HepG2 (cell line): ENCODE data around the gene EPB41L1. TPM values are rescaled to one million over a fixed set of nuclear protein-coding genes. Genes with fewer than 3 reads are reported as not detected.

Experiments used
- AGO1 ChIP-seq: fragments of 200-400 bp; formaldehyde crosslinking; IDR thresholded peaks from 2 replicates; pipeline ENCODE4 v1.6.1; 2017; ENCODE audit warnings: mild to moderate bottlenecking, low read depth, low read length, moderate library complexity; ENCODE audit not compliant: poor library complexity, severe bottlenecking
- ATF7 ChIP-seq, 2 experiments: fragments of 450-650 bp in 1 of 2; sonication (generic) in 1 of 2; formaldehyde crosslinking in 1 of 2; IDR thresholded peaks; 2 replicates each; pipeline versions ENCODE4 v1.4.0 to v1.6.1; 2016 to 2020; ENCODE audit warnings: antibody characterized with exemption in 1 of 2, mild to moderate bottlenecking in 1 of 2, missing genetic modification reagents in 1 of 2
- JARID2 ChIP-seq: sonication (generic); formaldehyde crosslinking; IDR thresholded peaks from 2 replicates; pipeline ENCODE4 v1.8.1; 2023; ENCODE audit warnings: missing genetic modification reagents, inconsistent platforms; ENCODE audit not compliant: insufficient replicate concordance
- KMT2A ChIP-seq: sonication (generic); formaldehyde crosslinking; IDR thresholded peaks from 2 replicates; pipeline ENCODE4 v1.4.0; 2020; ENCODE audit warnings: missing genetic modification reagents
- MLLT10 ChIP-seq: sonication (generic); formaldehyde crosslinking; IDR thresholded peaks from 2 replicates; pipeline ENCODE4 v1.4.0; 2020; ENCODE audit warnings: missing genetic modification reagents
- MTF2 ChIP-seq: sonication (generic); formaldehyde crosslinking; IDR thresholded peaks from 2 replicates; pipeline ENCODE4 v1.5.0; 2020; ENCODE audit warnings: missing genetic modification reagents, borderline replicate concordance
- NAIF1 ChIP-seq: sonication (generic); formaldehyde crosslinking; IDR thresholded peaks from 2 replicates; pipeline ENCODE4 v1.5.0; 2020; ENCODE audit warnings: mild to moderate bottlenecking, missing genetic modification reagents, borderline replicate concordance
- NFKB2 ChIP-seq: sonication (generic); formaldehyde crosslinking; IDR thresholded peaks from 2 replicates; pipeline ENCODE4 v1.4.0; 2020; ENCODE audit warnings: missing genetic modification reagents, borderline replicate concordance
- NONO ChIP-seq, 2 experiments: fragments of 450-650 bp in 1 of 2; sonication (generic) in 1 of 2; formaldehyde crosslinking in 1 of 2; IDR thresholded peaks in 1 of 2; conservative IDR thresholded peaks in 1 of 2; 2 replicates each; pipeline versions ENCODE4 v1.6.1 to v1.8.0; 2017 to 2022; ENCODE audit warnings: mild to moderate bottlenecking in 1 of 2, missing genetic modification reagents in 1 of 2, moderate library complexity in 1 of 2
- NR2C2 ChIP-seq: sonication (generic); formaldehyde crosslinking; IDR thresholded peaks from 2 replicates; pipeline ENCODE4 v1.4.0; 2020; ENCODE audit warnings: missing genetic modification reagents, mild to moderate bottlenecking, moderate library complexity, borderline replicate concordance
- NR3C1 ChIP-seq: sonication (generic); formaldehyde crosslinking; IDR thresholded peaks from 2 replicates; pipeline ENCODE4 v1.4.0; 2020; ENCODE audit warnings: missing genetic modification reagents
- PCBP2 ChIP-seq: fragments of 200-400 bp; formaldehyde crosslinking; optimal IDR thresholded peaks from 2 replicates; pipeline ENCODE3; 2018; ENCODE audit warnings: low read length, low read depth; ENCODE audit not compliant: poor library complexity, severe bottlenecking
- TAF1 ChIP-seq: sonication (generic); formaldehyde crosslinking; IDR thresholded peaks from 2 replicates; pipeline ENCODE4 v1.4.0; 2020; ENCODE audit warnings: missing genetic modification reagents
- TARDBP ChIP-seq: sonication (generic); formaldehyde crosslinking; IDR thresholded peaks from 2 replicates; pipeline ENCODE4 v1.8.0; 2022; ENCODE audit warnings: mild to moderate bottlenecking, missing genetic modification reagents
- TBL1XR1 ChIP-seq: fragments of 150-350 bp; IDR thresholded peaks from 2 replicates; pipeline ENCODE4 v1.6.1; 2014; ENCODE audit warnings: borderline replicate concordance, low read length; ENCODE audit not compliant: partially characterized antibody
- TBX2 ChIP-seq: sonication (generic); formaldehyde crosslinking; IDR thresholded peaks from 2 replicates; pipeline ENCODE4 v1.5.0; 2020; ENCODE audit warnings: missing genetic modification reagents, mild to moderate bottlenecking, borderline replicate concordance
- ZFYVE20 ChIP-seq: sonication (generic); formaldehyde crosslinking; IDR thresholded peaks from 2 replicates; pipeline ENCODE4 v1.8.0; 2023; ENCODE audit warnings: low read depth, mild to moderate bottlenecking, moderate library complexity, missing genetic modification reagents, borderline replicate concordance
- ZNF333 ChIP-seq: sonication (generic); formaldehyde crosslinking; IDR thresholded peaks from 2 replicates; pipeline ENCODE4 v1.4.0; 2020; ENCODE audit warnings: mild to moderate bottlenecking, missing genetic modification reagents, borderline replicate concordance
- ZNF547 ChIP-seq: sonication (generic); formaldehyde crosslinking; IDR thresholded peaks from 2 replicates; pipeline ENCODE4 v1.5.1; 2020; ENCODE audit warnings: mild to moderate bottlenecking, missing genetic modification reagents
- ZNF598 ChIP-seq: sonication (generic); formaldehyde crosslinking; IDR thresholded peaks from 2 replicates; pipeline ENCODE4 v1.5.1; 2020; ENCODE audit warnings: mild to moderate bottlenecking, missing genetic modification reagents, borderline replicate concordance
- ZNF614 ChIP-seq: IDR thresholded peaks from 2 replicates; pipeline ENCODE4 v1.6.1; 2018; ENCODE audit warnings: missing biosample characterization, missing genetic modification reagents, inconsistent platforms, borderline replicate concordance
- ZNF660 ChIP-seq: sonication (generic); formaldehyde crosslinking; IDR thresholded peaks from 2 replicates; pipeline ENCODE4 v1.5.1; 2020; ENCODE audit warnings: mild to moderate bottlenecking, low read depth, missing genetic modification reagents, borderline replicate concordance
- ZSCAN9 ChIP-seq: IDR thresholded peaks from 2 replicates; pipeline ENCODE4 v1.6.1; 2016; ENCODE audit warnings: borderline replicate concordance
- polyA plus RNA-seq, 8 experiments: library from polyadenylated mRNA; depleted of rRNA in 3 of 8; stranded (reverse) in 7 of 8; unstranded in 1 of 8; fragments of >200 nt; fragmentation: Illumina TruSeq in 4 of 8; extraction: Trizol in 4 of 8; gene quantifications; 2 replicates each; pipeline versions ENCODE4 v1.2.1 to v1.2.3, GENCODE V29; 2011 to 2016; ENCODE audit warnings: low read depth in 4 of 8, missing spikeins in 1 of 8, mixed read lengths in 1 of 8; ENCODE audit not compliant: insufficient read depth in 1 of 8
- total RNA-seq, 5 experiments: library from RNA; depleted of rRNA; stranded (reverse); fragments of >200 nt; fragmentation: Illumina TruSeq; extraction: Trizol; gene quantifications; 2 replicates each; pipeline ENCODE4 v1.2.3, GENCODE V29; 2016; ENCODE audit warnings: low read depth in 1 of 5
- TF ChIP-seq, protein P1 (sequence below): sonication (generic); formaldehyde crosslinking; IDR thresholded peaks from 2 replicates; pipeline ENCODE4 v1.9.0; 2021; ENCODE audit warnings: missing genetic modification reagents, mild to moderate bottlenecking, borderline replicate concordance
- TF ChIP-seq, protein P2 (sequence below): sonication (generic); formaldehyde crosslinking; IDR thresholded peaks from 2 replicates; pipeline ENCODE4 v1.8.0; 2022; ENCODE audit warnings: missing genetic modification reagents, mild to moderate bottlenecking, inconsistent platforms, borderline replicate concordance
- TF ChIP-seq, protein P3 (sequence below): IDR thresholded peaks from 2 replicates; pipeline ENCODE4 v1.6.1; 2016; ENCODE audit warnings: control low read depth

Gene EPB41L1
- total and polyA plus RNA-seq, 2 of the 13 experiments (the other 11 are each of a cell fraction or from before 2014, with no cell fraction given): 16.7 to 39.0 TPM

DNA sequence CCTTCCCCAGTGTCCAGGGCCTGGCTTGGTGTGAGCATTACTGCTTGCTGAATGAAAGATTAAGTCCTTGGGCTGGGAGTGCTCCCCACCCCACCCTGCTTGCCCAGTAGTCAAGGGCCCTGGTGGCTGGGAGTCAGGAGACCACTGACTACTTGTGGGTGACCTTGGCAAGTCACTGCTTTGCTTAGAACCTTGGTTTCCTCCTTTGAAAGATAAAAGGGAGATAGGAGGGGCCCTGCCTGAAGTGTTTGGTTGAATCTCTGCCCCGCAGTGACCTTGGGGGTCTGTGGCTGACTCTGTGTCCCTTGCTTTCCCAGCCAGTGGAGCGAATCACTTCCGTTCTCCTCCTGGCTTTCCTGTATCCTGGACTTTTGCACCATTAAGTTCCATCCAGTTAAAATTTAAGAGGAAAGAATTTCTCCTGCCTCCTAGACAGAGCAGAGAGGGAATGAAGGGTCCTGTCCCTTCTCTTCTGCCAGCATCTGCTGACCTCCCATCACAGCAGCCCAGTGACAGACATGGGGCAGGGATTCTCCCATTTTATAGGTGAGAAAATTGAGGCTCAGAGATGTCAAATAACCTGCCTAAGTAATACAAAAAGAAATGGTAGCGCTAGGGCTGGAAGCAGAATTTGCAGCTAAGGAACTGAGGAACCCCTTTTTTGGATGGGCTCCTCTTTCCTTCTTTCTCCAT is 3.5 kb upstream of the EPB41L1 start (continued):
- no peak for TF ChIP-seq KMT2A (CRISPR knock-in tag)
- TF ChIP-seq NR3C1 (CRISPR knock-in tag): no peak
- no peak for TF ChIP-seq MTF2 (CRISPR knock-in tag)
- no peak for TF ChIP-seq TAF1 (CRISPR knock-in tag)
- TF ChIP-seq, protein P1, sequence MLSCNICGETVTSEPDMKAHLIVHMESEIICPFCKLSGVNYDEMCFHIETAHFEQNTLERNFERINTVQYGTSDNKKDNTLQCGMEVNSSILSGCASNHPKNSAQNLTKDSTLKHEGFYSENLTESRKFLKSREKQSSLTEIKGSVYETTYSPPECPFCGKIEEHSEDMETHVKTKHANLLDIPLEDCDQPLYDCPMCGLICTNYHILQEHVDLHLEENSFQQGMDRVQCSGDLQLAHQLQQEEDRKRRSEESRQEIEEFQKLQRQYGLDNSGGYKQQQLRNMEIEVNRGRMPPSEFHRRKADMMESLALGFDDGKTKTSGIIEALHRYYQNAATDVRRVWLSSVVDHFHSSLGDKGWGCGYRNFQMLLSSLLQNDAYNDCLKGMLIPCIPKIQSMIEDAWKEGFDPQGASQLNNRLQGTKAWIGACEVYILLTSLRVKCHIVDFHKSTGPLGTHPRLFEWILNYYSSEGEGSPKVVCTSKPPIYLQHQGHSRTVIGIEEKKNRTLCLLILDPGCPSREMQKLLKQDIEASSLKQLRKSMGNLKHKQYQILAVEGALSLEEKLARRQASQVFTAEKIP (CRISPR knock-in tag): no peak
- TF ChIP-seq TARDBP (CRISPR knock-in tag): peak; percentile 62; the same call in 1 of the 2 replicates
- TF ChIP-seq ZNF614 (CRISPR knock-in tag): peak; percentile 72
- no peak for TF ChIP-seq ZNF660 (CRISPR knock-in tag)
- no peak for TF ChIP-seq MLLT10
- TF ChIP-seq ZNF598 (CRISPR knock-in tag): no peak; the same call in 1 of the 2 replicates
- TF ChIP-seq, protein P2, sequence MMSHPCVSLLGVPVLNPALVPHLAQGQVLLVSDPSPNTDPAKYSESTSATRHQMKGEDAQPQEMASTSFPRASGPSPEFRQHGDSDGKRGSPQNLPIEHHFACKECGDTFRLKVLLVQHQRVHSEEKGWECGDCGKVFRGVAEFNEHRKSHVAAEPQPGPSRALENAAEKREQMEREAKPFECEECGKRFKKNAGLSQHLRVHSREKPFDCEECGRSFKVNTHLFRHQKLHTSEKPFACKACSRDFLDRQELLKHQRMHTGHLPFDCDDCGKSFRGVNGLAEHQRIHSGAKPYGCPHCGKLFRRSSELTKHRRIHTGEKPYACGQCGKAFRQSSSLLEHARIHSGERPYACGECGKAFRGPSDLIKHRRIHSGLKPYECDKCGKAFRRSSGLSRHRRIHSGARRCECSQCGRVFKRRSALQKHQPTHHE (CRISPR knock-in tag): no peak
- no peak for TF ChIP-seq NONO (IDR thresholded peaks at IDR 0.05)
- TF ChIP-seq NONO (CRISPR knock-in tag; conservative IDR thresholded peaks at IDR 0.05): no peak
- no peak for TF ChIP-seq ZNF547 (CRISPR knock-in tag)
- TF ChIP-seq NFKB2 (CRISPR knock-in tag): peak; percentile 56; the same call in 1 of the 2 replicates
- TF ChIP-seq ZFYVE20 (CRISPR knock-in tag): no peak
- TF ChIP-seq TBL1XR1: no peak
- TF ChIP-seq ZSCAN9: no peak
- no peak; the same call in 1 of the 2 replicates for TF ChIP-seq NAIF1 (CRISPR knock-in tag)
- TF ChIP-seq JARID2 (CRISPR knock-in tag): no peak
- TF ChIP-seq, protein P3, sequence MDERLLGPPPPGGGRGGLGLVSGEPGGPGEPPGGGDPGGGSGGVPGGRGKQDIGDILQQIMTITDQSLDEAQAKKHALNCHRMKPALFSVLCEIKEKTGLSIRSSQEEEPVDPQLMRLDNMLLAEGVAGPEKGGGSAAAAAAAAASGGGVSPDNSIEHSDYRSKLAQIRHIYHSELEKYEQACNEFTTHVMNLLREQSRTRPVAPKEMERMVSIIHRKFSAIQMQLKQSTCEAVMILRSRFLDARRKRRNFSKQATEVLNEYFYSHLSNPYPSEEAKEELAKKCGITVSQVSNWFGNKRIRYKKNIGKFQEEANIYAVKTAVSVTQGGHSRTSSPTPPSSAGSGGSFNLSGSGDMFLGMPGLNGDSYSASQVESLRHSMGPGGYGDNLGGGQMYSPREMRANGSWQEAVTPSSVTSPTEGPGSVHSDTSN (CRISPR knock-in tag): no peak
- TF ChIP-seq ATF7 (IDR thresholded peaks at IDR 0.05): no peak
- no peak for TF ChIP-seq ATF7 (CRISPR knock-in tag; IDR thresholded peaks at IDR 0.05)
- TF ChIP-seq NR2C2 (CRISPR knock-in tag): peak; percentile 64; the same call in 1 of the 2 replicates
- TF ChIP-seq ZNF333: no peak
- no peak for TF ChIP-seq PCBP2
- no peak for TF ChIP-seq AGO1
- peak; percentile 58; the same call in 1 of the 2 replicates for TF ChIP-seq TBX2 (CRISPR knock-in tag)
